HCT116 (cell line): Measurements from ENCODE around the gene C5AR2. TPM values are rescaled to one million over a fixed set of nuclear protein-coding genes. Genes with fewer than 3 reads are reported as not detected.

Source experiments
- ATAC-seq: fragments of 200-7000 bp; cut with Tn5 transposase; 2 replicates; pipeline ENCODE4 v1.9.1; 2020; ENCODE audit warnings: mild to moderate bottlenecking, moderate library complexity
- BruUV-seq: library from RNA; stranded (reverse); fragments of 400-500 nt; replicated peaks from 2 replicates; lab custom pipeline; 2021; lab: Mats Ljungman, UMichigan
- CTCF ChIA-PET: fragments of 300-600 bp; sonication (Branson Sonifier 250); formaldehyde crosslinking; loops from one replicate; lab custom pipeline; 2021; ENCODE audit warnings: antibody characterized with exemption; lab: Charles Lee
- POLR2A ChIA-PET: fragments of 300-600, 350-600 bp; sonication (Branson Sonifier 250); formaldehyde crosslinking; loops from one replicate; lab custom pipeline; 2021; ENCODE audit warnings: antibody characterized with exemption; lab: Charles Lee
- RAD21 ChIA-PET, 2 experiments: fragments of 300-600 bp; sonication (Branson Sonifier 250); formaldehyde crosslinking; loops; one replicate each; lab custom pipeline; 2023; ENCODE audit warnings: low total read pairs in 2 of 2; ENCODE audit not compliant: uncharacterized antibody in 2 of 2, unreplicated experiment in 2 of 2, low non-redundant PET in 1 of 2; lab: Charles Lee
- DNase-seq: peaks from one replicate; pipeline ENCODE4 v3.0.0-alpha.2; 2010; ENCODE audit warnings: low read depth, low spot score
- H2AFZ ChIP-seq: fragments of 200-600 bp; shearing (Covaris generic), sonication (generic); 2 replicates; pipeline ENCODE4 v1.6.1; 2017; ENCODE audit warnings: low read depth, mixed run types, mixed read lengths, antibody characterized with exemption, low read length; ENCODE audit not compliant: poor library complexity, severe bottlenecking
- H3K27ac ChIP-seq: 2 replicates; pipeline ENCODE4 v1.5.1; 2012; ENCODE audit warnings: low read depth, low read length
- H3K27me3 ChIP-seq: fragments of 200-600 bp; sonication (generic); 2 replicates; pipeline ENCODE4 v1.6.1; 2016; ENCODE audit warnings: mixed run types, low read length, mixed read lengths; ENCODE audit not compliant: insufficient read depth
- H3K36me3 ChIP-seq, 2 experiments: fragments of 200-500 bp in 1 of 2; fragments of 200-600 bp in 1 of 2; sonication (Bioruptor generic) in 1 of 2; sonication (generic) in 1 of 2; 2 replicates each; pipeline versions ENCODE4 v1.5.1 to v1.6.1; 2014 to 2016; ENCODE audit warnings: low read length in 2 of 2, inconsistent platforms in 1 of 2, mixed read lengths in 1 of 2, mixed run types in 1 of 2; ENCODE audit not compliant: insufficient read depth in 2 of 2, control insufficient read depth in 1 of 2
- H3K4me1 ChIP-seq, 2 experiments: fragments of 200-600 bp in 1 of 2; sonication (generic) in 1 of 2; 2 replicates each; pipeline versions ENCODE4 v1.5.1 to v1.6.1; 2012 to 2017; ENCODE audit warnings: low read length in 2 of 2, inconsistent platforms in 1 of 2, mild to moderate bottlenecking in 1 of 2, mixed read lengths in 1 of 2, mixed run types in 1 of 2, moderate library complexity in 1 of 2; ENCODE audit not compliant: insufficient read depth in 2 of 2, control insufficient read depth in 1 of 2
- H3K4me2 ChIP-seq: fragments of 200-600 bp; sonication (generic); 2 replicates; pipeline ENCODE4 v1.6.1; 2017; ENCODE audit warnings: mixed run types, low read length, mixed read lengths
- H3K4me3 ChIP-seq, 2 experiments: fragments of 200-600 bp in 1 of 2; sonication (generic) in 1 of 2; replicated peaks in 1 of 2; 2 replicates each; pipeline ENCODE4 v1.5.1; 2011 to 2016; ENCODE audit warnings: low read length in 2 of 2, control low read depth in 1 of 2, low read depth in 1 of 2, mild to moderate bottlenecking in 1 of 2, mixed read lengths in 1 of 2, mixed run types in 1 of 2
- H3K79me2 ChIP-seq: fragments of 200-600 bp; sonication (generic); 2 replicates; pipeline ENCODE4 v1.6.1; 2017; ENCODE audit warnings: mild to moderate bottlenecking, mixed run types, low read length, moderate library complexity, mixed read lengths; ENCODE audit not compliant: insufficient read depth
- H3K9ac ChIP-seq: fragments of 200-600 bp; sonication (generic); 2 replicates; pipeline ENCODE4 v1.6.1; 2016; ENCODE audit warnings: low read length, mixed read lengths
- H3K9me2 ChIP-seq: fragments of 200-600 bp; sonication (generic), shearing (Covaris generic); 2 replicates; pipeline ENCODE4 v1.6.1; 2017; ENCODE audit warnings: mixed run types, mild to moderate bottlenecking, moderate library complexity; ENCODE audit not compliant: insufficient read depth
- H3K9me3 ChIP-seq, 2 experiments: fragments of 200-500 bp in 1 of 2; fragments of 200-600 bp in 1 of 2; sonication (Bioruptor generic) in 1 of 2; sonication (generic) in 1 of 2; 2 replicates each; pipeline ENCODE4 v1.6.1; 2014 to 2017; ENCODE audit warnings: low read length in 2 of 2, mixed read lengths in 2 of 2, inconsistent platforms in 1 of 2, low read depth in 1 of 2, mild to moderate bottlenecking in 1 of 2, mixed run types in 1 of 2, moderate library complexity in 1 of 2; ENCODE audit not compliant: control insufficient read depth in 1 of 2, insufficient read depth in 1 of 2
- H4K20me1 ChIP-seq: fragments of 200-600 bp; sonication (generic), shearing (Covaris generic); 2 replicates; pipeline ENCODE4 v1.6.1; 2017; ENCODE audit warnings: mixed run types, mild to moderate bottlenecking, moderate library complexity; ENCODE audit not compliant: insufficient read depth
- EZH2 ChIP-seq: fragments of 200-600 bp; sonication (generic); IDR thresholded peaks from 2 replicates; pipeline ENCODE4 v1.6.1; 2017; ENCODE audit warnings: antibody characterized with exemption, mixed run types
- JUND ChIP-seq: IDR thresholded peaks from 2 replicates; pipeline ENCODE4 v1.6.1; 2012
- POLR2AphosphoS5 ChIP-seq: IDR thresholded peaks from 2 replicates; pipeline ENCODE4 v1.6.1; 2011; ENCODE audit warnings: mild to moderate bottlenecking, low read depth, low read length, moderate library complexity
- SP1 ChIP-seq: IDR thresholded peaks from 2 replicates; pipeline ENCODE4 v1.6.1; 2012; ENCODE audit warnings: low read depth
- SRF ChIP-seq: IDR thresholded peaks from 2 replicates; pipeline ENCODE4 v1.6.1; 2012; ENCODE audit warnings: low read depth
- intact Hi-C: fragments of 100-400 bp; cut with micrococcal nuclease; formaldehyde crosslinking; loops from 2 replicates; pipeline ENCODE4 v1.10.0; 2022
- total RNA-seq: library from RNA; stranded (reverse); gene quantifications from one replicate; pipeline ENCODE4 v1.2.1, GENCODE V29; 2021; ENCODE audit not compliant: unreplicated experiment
- TF ChIP-seq, protein P1 (sequence below): IDR thresholded peaks from 2 replicates; pipeline ENCODE4 v1.6.1; 2011; ENCODE audit warnings: mild to moderate bottlenecking, low read length, moderate library complexity; ENCODE audit not compliant: insufficient replicate concordance; ENCODE audit errors: extremely low read depth
- TF ChIP-seq, protein P2 (sequence below): IDR thresholded peaks from 2 replicates; pipeline ENCODE4 v1.6.1; 2012; ENCODE audit warnings: low read depth

Gene C5AR2
- total RNA-seq, 1 experiment from 2014 or later = 0.12 TPM

DNA sequence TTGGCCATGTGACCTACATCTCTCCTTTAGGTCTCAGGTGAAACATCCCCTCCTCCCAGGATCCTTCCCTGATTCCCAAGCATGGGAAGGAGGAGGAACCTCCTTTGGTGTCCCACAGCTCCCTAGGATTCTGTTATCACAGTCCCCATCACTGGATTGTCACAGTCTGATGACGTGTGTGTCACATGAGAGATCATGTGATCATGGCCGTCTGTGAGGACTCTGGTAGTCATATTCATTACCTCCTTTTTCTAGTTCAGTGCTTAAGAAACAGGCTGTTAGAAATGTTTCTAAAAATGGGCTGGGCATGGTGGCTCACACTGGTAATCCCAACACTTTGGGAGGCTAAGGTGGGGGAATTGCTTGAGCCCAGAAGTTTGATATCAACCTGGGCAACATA is 20.1 kb downstream of the C5AR2 start:
- H3K27ac ChIP-seq = no peak overlapping the region
- no peaks in the 10 kb centered on the region for H4K20me1 ChIP-seq
- H3K79me2 ChIP-seq = peaks cover 74% of the 10 kb centered on the region
- no peak overlapping the region for H3K4me3 ChIP-seq
- H3K4me2 ChIP-seq = no peak overlapping the region; the same call in 1 of the 2 replicates
- BruUV-seq = no TSS peak
- H3K4me1 ChIP-seq = peaks cover 15 to 22% of the 10 kb centered on the region in 2 experiments; a peak in 3 of 4 replicates
- no peaks in the 10 kb centered on the region for H3K9me2 ChIP-seq
- peaks cover 32 to 40% of the 10 kb centered on the region in 2 experiments for H3K36me3 ChIP-seq
- DNase-seq = no peak
- POLR2A ChIA-PET = no interaction called here
- intact Hi-C loops = no loop called here
- TF ChIP-seq, protein P1, sequence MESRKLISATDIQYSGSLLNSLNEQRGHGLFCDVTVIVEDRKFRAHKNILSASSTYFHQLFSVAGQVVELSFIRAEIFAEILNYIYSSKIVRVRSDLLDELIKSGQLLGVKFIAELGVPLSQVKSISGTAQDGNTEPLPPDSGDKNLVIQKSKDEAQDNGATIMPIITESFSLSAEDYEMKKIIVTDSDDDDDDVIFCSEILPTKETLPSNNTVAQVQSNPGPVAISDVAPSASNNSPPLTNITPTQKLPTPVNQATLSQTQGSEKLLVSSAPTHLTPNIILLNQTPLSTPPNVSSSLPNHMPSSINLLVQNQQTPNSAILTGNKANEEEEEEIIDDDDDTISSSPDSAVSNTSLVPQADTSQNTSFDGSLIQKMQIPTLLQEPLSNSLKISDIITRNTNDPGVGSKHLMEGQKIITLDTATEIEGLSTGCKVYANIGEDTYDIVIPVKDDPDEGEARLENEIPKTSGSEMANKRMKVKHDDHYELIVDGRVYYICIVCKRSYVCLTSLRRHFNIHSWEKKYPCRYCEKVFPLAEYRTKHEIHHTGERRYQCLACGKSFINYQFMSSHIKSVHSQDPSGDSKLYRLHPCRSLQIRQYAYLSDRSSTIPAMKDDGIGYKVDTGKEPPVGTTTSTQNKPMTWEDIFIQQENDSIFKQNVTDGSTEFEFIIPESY = no peak
- TF ChIP-seq EZH2 (no peak), POLR2AphosphoS5 (no peak), JUND (no peak), SP1 (no peak), SRF (no peak)
- CTCF ChIA-PET = interaction anchor here (1.0 kb wide), 2 partner anchors 39 to 76 kb away, joined by 3 to 4 read pairs; no protein-coding TSS in a partner anchor
- H3K27me3 ChIP-seq = no peaks in the 10 kb centered on the region
- no peak overlapping the region for H3K9ac ChIP-seq
- H3K9me3 ChIP-seq = no peaks in the 10 kb centered on the region
- RAD21 ChIA-PET = no interaction called here
- ATAC-seq = no peak
- H2AFZ ChIP-seq = no peak overlapping the region

DNA sequence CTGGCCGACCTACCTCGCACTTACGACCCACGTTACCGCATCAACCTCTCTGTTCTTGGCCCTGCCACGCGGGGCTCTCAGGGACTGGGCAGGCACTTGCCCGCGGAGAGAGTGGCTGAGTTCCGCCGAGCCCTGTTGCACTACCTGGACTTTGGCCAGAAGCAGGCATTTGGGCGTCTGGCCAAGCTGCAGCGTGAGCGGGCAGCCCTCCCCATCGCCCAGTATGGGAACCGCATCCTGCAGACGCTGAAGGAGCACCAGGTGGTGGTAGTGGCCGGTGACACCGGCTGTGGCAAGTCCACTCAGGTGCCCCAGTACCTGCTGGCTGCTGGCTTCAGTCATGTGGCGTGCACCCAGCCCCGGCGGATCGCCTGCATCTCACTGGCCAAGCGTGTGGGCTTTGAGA is 21.3 kb downstream of the C5AR2 start:
- intact Hi-C loops = no loop called here
- ATAC-seq = no peak
- H4K20me1 ChIP-seq = no peaks in the 10 kb centered on the region
- BruUV-seq = no TSS peak
- RAD21 ChIA-PET = no interaction called here
- peaks cover 86% of the 10 kb centered on the region for H3K79me2 ChIP-seq
- peaks cover 15 to 22% of the 10 kb centered on the region in 2 experiments; a peak in 3 of 4 replicates for H3K4me1 ChIP-seq
- POLR2A ChIA-PET = no interaction called here
- no peak overlapping the region for H2AFZ ChIP-seq
- H3K9me3 ChIP-seq = no peaks in the 10 kb centered on the region
- no peak for DNase-seq
- TF ChIP-seq, protein P2, sequence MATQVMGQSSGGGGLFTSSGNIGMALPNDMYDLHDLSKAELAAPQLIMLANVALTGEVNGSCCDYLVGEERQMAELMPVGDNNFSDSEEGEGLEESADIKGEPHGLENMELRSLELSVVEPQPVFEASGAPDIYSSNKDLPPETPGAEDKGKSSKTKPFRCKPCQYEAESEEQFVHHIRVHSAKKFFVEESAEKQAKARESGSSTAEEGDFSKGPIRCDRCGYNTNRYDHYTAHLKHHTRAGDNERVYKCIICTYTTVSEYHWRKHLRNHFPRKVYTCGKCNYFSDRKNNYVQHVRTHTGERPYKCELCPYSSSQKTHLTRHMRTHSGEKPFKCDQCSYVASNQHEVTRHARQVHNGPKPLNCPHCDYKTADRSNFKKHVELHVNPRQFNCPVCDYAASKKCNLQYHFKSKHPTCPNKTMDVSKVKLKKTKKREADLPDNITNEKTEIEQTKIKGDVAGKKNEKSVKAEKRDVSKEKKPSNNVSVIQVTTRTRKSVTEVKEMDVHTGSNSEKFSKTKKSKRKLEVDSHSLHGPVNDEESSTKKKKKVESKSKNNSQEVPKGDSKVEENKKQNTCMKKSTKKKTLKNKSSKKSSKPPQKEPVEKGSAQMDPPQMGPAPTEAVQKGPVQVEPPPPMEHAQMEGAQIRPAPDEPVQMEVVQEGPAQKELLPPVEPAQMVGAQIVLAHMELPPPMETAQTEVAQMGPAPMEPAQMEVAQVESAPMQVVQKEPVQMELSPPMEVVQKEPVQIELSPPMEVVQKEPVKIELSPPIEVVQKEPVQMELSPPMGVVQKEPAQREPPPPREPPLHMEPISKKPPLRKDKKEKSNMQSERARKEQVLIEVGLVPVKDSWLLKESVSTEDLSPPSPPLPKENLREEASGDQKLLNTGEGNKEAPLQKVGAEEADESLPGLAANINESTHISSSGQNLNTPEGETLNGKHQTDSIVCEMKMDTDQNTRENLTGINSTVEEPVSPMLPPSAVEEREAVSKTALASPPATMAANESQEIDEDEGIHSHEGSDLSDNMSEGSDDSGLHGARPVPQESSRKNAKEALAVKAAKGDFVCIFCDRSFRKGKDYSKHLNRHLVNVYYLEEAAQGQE = no peak
- no peak for TF ChIP-seq EZH2
- no peak overlapping the region for H3K9ac ChIP-seq
- no peaks in the 10 kb centered on the region for H3K9me2 ChIP-seq
- H3K27me3 ChIP-seq = no peaks in the 10 kb centered on the region
- H3K36me3 ChIP-seq = peaks cover 39 to 52% of the 10 kb centered on the region in 2 experiments
- CTCF ChIA-PET = no interaction called here
- H3K27ac ChIP-seq = no peak overlapping the region
- no peak overlapping the region for H3K4me2 ChIP-seq
- H3K4me3 ChIP-seq = no peak overlapping the region
